Measurements from ENCODE around the gene ANKRD52. TPM values are rescaled to one million over a fixed set of nuclear protein-coding genes. Genes with fewer than 3 reads are reported as not detected.

The ANKRD52 gene
- total RNA-seq = 61.4 and 68.0 TPM in 2 replicates
- long read RNA-seq, partial matches to known transcripts = 1 of 1 reads
- long read RNA-seq, other reads (novel, unspliced or antisense) = 0 of 1 reads

DNA sequence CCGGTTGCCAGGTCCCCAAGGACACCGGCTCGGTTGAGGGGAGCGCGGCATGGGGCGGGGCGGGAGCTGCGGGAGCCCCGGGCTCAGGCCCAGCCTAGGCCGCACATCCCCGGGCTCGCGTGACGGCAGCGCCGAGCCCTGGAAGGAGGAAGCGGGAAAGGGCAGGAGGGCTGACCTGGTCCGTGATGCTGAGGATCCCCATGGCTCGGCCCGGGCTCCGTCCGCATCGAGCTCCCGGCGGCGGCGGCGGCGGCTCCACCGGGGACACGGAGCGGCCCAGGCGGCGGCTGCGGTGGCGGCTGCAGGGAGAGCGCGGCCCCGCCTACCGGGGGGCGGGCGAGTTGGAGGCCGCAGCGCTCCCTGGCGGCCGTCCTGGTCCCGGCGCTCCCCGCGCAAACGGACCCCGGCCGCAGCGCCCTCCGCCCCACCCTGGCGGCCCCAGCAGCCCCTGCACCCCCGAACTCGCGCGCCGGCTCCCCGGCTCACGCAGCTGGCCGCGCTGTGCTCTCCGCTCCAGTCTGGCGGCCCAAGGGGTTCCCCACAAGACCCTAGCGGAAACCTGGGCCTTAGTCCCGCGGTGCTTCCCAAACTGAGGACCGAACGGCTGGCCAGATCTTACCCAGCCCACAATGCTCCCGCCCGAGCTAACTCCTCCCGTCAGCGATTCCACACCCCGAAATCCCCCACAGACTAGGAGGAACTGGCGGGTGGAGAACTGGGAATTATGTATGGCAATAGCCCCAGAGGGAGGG, at the start of gene ANKRD52:
Gene ANKRD52, minus strand, starts transcription at position 317 of the 752 bp plus-strand sequence. Its CDS starts 115 bp downstream, at position 202.
- H3K27me3 Mint-ChIP-seq (ENCODE audit: low read depth) = no peaks in the 10 kb centered on the region

GRCh38 chr12:56307221-56307965, 49.2 kb upstream of the ANKRD52 start:
- H3K4me1 Mint-ChIP-seq = peaks cover under 1% of the 10 kb centered on the region
- no peak overlapping the region for H3K27ac Mint-ChIP-seq (ENCODE audit: unreplicated experiment)
- H3K9me3 Mint-ChIP-seq = no peaks in the 10 kb centered on the region
- no peak for DNase-seq (ENCODE audit: low read depth, low spot score)
- no peak for TF ChIP-seq CTCF (conservative IDR thresholded peaks at IDR 0.05)
- H3K4me3 Mint-ChIP-seq = no peak overlapping the region
- peaks cover 10% of the 10 kb centered on the region for H3K36me3 Mint-ChIP-seq (ENCODE audit: low read depth)
- no peaks in the 10 kb centered on the region for H3K27me3 Mint-ChIP-seq (ENCODE audit: low read depth)

More for the DNA sequence above, at the start of gene ANKRD52:
- no peaks in the 10 kb centered on the region for H3K9me3 Mint-ChIP-seq
- H3K4me3 Mint-ChIP-seq = peak within 1 kb of the TSS; percentile 94
- TF ChIP-seq CTCF (conservative IDR thresholded peaks at IDR 0.05) = peak; percentile 84
- DNase-seq (ENCODE audit: low read depth, low spot score) = peak; percentile 74
- H3K4me1 Mint-ChIP-seq = peaks cover 25% of the 10 kb centered on the region
- H3K27ac Mint-ChIP-seq (ENCODE audit: unreplicated experiment) = peak within 1 kb of the TSS; percentile 93
- peaks cover 8% of the 10 kb centered on the region for H3K36me3 Mint-ChIP-seq (ENCODE audit: low read depth)

DNA sequence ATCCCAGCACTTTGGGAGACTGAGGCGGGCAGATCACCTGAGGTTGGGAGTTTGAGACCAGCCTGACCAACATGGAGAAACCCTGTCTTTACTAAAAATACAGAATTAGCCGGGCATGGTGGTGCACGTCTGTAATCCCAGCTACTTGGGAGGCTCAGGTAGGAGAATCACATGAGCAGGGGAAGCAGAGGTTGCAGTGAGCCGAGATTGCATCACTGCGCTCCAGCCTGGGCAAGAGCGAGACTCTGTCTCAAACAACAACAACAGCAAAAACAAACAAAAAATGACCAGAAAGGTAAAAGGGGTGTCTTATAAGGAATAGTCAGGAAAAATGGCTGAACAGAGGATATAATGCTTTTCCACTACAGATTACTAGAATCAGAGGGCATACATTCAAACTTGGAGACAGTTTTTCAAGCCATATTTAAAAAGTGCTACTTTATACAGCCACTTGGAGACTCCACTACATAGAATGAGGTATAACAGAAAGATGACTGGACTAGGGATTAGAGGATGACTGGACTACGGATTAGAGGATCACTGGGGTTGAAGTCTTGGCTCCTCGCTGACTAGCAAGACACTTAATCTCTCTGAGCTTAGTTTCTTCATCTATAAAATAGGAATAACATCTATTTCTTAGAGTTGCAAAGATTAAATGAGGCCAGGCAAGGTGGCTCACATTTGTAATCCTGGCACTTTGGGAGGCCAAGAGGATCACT, 46.8 kb upstream of the ANKRD52 start:
- Mint-ChIP-seq H3K9me3 (no peaks in the 10 kb centered on the region), H3K27me3 (ENCODE audit: low read depth) (no peaks in the 10 kb centered on the region), H3K4me1 (peaks cover 16% of the 10 kb centered on the region), H3K36me3 (ENCODE audit: low read depth) (peaks cover 9% of the 10 kb centered on the region), H3K4me3 (no peak overlapping the region), H3K27ac (ENCODE audit: unreplicated experiment) (no peak overlapping the region)
- TF ChIP-seq CTCF (conservative IDR thresholded peaks at IDR 0.05) = no peak
- DNase-seq (ENCODE audit: low read depth, low spot score) = no peak

- H3K36me3 Mint-ChIP-seq (ENCODE audit: low read depth) = peaks cover 5% of the 10 kb centered on the region
- no peak for DNase-seq (ENCODE audit: low read depth, low spot score)
- H3K27me3 Mint-ChIP-seq (ENCODE audit: low read depth) = no peaks in the 10 kb centered on the region
- no peaks in the 10 kb centered on the region for H3K9me3 Mint-ChIP-seq
- H3K27ac Mint-ChIP-seq (ENCODE audit: unreplicated experiment) = no peak overlapping the region
- H3K4me3 Mint-ChIP-seq = no peak overlapping the region
- H3K4me1 Mint-ChIP-seq = peaks cover 18% of the 10 kb centered on the region
- TF ChIP-seq CTCF (conservative IDR thresholded peaks at IDR 0.05) = no peak
Measured at GRCh38 chr12:56304276-56304675, 46.1 kb upstream of the ANKRD52 start.
